Activated CD4-positive, CD25-positive, alpha-beta regulatory T cell (primary cell): ENCODE results near the gene SLC66A2.

Experiments used
- DNase-seq, 4 experiments: peaks; one replicate each; lab custom pipeline; 2025; lab: John Stamatoyannopoulos, UW

SLC66A2 gene

GRCh38 chr18:79919089-79919488, 32.4 kb downstream of the SLC66A2 start:
- no peak for DNase-seq

- no peak for DNase-seq
Measured at GRCh38 chr18:79918615-79919011, 32.8 kb downstream of the SLC66A2 start.

GRCh38 chr18:79917853-79918614, 33.4 kb downstream of the SLC66A2 start:
- DNase-seq, result no peak

GRCh38 chr18:79917169-79917852, 34.1 kb downstream of the SLC66A2 start:
- DNase-seq, result no peak

DNA sequence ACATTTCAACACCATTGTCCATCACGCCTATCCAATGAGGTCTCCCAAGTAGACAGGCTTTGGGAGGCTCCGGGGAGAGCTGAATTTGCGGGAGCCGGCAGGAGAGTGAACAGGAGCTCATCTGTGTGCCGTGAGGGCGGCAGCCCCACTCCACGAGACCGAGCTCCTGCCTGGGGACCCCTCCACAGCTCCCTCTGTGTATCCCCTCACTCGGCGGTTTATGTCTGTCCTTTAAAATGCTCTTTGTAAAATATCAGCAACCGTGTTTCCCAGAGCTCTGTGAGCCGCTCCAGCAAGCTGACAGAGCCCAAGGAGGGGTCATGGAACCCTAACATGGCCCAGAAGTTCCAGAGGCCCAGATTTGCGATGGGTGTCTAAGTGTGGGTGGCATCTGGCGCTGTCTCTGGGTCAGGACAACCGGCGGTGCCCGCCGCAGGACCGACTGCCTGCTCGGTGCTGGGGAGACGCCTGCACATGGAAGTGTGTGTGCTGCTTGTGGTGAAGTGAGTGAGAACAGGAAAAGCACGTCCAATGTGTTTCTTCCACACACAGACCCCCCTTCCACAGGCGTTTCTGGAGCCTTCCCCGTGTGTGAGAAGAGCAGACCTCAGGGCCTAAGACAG, 34.8 kb downstream of the SLC66A2 start:
- no peak for DNase-seq

GRCh38 chr18:79916128-79916494, 35.3 kb downstream of the SLC66A2 start:
- no peak for DNase-seq

DNA sequence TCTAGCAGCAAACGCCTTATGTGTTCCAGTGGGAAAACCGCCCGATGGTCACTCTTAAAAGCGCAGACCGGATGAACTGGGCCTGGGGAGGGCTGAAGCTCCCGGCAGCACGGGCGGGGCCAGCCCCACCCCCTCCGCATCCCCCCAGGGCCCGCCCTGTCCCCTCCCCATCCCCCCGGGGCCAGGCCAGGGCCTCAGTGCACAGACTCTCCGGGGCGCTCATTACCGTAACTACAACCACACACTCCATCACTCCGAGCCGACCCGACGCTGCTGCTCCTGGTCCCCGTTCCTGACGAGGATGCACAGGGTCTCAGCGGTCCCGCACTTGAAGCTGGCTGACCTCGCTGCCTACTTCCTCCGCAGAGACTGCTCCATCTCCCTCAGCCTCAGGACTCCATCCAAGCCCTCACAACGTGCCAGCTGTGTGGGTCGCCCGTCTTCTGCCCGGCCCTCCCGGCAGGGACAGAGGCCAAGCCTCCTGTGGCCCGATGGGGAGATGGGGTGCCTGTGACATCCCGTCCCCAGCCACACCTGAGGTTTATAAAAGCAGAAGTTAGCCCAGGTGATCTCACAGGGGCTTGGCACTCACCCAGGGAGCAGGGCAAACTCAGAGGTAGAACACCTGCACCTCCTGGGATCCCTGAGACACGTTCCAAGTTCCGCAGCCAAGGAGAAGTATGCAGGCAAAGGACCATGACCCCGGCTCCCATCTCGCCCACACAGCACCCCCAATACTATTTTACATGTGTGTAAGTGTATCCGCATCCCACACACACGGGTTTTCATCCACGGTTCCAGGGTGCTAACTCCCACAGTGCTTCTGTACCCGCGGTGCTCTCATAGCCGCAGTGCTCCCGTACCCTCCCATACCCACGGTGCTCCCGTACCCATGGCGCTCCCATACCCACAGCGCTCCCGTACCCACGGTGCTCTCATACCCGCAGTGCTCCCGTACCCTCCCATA, 36.0 kb downstream of the SLC66A2 start:
- DNase-seq, result no peak

- DNase-seq, result no peak
Measured at GRCh38 chr18:79914614-79915160, 36.8 kb downstream of the SLC66A2 start.

- no peak for DNase-seq
Measured at GRCh38 chr18:79912994-79913831, 38.2 kb downstream of the SLC66A2 start.

GRCh38 chr18:79912409-79912991, 39.0 kb downstream of the SLC66A2 start:
- DNase-seq, result no peak

DNA sequence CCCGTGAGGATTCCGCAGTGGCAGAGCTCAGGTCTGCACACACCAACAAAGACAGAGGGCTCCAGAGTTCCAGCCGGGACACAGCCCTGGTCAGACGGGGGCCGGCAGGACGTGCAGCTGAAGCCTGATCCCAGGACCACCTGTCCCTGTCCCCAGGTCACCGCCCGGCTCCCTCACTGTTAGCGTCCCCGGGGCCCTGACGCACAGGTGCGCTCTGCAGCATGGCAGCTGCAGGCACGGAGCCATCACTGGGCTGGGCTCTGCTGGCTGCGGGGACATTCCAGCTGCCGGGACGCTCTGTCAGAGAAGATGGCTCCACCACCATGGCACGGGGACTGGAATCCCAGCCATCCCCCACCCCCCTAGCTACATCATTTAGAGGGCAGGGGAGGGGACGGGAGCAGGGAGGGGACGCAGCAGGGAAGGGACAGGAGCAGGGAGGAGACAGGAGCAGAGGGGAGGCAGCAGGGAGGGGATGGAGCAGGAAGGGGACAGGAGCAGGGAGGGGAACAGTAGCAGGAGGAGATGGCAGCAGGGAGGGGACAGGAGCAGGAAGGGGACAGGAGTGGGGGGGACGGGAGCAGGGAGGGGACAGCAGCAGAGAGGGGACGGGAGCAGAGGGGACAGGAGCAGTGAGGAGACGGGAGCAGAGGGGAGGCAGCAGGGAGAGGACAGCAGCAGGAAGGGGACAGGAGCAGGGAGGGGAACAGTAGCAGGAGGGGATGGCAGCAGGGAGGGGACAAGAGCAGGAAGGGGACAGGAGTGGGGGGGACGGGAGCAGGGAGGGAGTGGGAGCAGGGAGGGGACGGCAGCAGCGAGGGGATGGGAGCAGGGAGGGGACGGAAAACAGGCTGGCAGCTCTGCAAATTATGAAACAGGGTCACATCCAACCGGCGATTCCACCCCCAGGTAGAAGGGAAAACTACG, 39.8 kb downstream of the SLC66A2 start:
- no peak for DNase-seq

DNA sequence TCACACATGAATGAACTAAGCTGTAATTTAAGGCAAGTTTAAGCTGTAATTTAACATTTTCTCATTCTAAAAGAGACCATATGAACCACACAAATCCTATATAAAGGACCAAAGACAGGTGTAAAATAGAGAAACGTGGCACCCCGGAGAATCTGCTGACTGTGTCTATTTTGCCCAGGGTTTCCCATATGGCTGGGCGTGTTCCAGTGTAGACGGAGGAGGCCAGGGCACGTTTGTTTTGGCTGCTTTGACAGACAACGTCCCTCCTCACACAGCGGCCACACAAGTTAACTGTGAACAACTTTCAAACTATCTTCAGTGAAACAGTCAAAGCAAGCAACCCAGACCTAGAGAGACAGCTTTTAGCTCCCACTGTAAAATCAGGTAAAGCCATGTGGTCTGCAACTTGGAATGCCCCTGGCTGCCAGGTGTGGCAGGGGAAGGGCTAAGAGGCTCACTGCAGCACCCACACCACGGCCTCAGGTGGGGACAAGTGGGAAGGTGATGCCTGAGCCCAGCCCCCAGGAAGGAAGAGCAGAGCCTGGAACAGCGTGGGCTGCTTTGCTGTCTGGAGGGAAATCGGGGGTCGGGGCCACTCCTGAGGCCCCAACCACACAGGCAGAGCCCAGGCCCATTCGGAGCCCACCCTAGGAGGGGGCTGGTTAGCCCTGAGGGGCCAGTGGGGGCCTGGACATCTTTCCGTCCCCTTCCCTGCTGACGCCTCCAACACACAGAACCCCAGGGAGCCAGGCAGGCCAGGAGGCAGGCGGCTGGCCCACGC, 40.7 kb downstream of the SLC66A2 start:
- DNase-seq, result no peak

GRCh38 chr18:79906706-79907105, 44.7 kb downstream of the SLC66A2 start:
- no peak for DNase-seq

- DNase-seq, result no peak
Measured at GRCh38 chr18:79905993-79906392, 45.5 kb downstream of the SLC66A2 start.

DNA sequence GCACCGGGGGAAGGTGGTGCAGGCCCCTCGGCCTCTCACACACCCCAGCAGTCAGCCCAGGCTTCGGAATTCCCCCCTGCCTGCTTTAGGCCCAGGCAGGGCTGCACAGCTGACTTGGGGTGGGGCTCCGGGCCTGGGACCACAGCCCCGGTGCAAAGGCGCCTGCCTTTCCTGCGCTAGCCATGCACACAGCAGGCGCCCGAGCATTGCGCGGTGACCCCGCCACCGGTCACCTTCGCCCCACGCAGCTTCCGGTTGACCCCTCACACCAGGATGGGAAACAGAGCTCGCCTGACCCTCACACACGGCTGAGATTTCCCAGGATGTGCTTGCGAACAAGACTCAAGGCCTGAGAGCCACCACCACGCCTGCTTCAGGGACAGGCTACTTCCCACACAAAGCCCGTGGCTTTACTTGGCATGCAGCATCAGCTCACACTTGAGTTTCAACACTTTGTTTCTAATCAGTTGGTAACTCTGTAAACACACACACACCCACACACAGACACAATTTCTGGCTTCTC, 46.0 kb downstream of the SLC66A2 start:
- no peak for DNase-seq

DNA sequence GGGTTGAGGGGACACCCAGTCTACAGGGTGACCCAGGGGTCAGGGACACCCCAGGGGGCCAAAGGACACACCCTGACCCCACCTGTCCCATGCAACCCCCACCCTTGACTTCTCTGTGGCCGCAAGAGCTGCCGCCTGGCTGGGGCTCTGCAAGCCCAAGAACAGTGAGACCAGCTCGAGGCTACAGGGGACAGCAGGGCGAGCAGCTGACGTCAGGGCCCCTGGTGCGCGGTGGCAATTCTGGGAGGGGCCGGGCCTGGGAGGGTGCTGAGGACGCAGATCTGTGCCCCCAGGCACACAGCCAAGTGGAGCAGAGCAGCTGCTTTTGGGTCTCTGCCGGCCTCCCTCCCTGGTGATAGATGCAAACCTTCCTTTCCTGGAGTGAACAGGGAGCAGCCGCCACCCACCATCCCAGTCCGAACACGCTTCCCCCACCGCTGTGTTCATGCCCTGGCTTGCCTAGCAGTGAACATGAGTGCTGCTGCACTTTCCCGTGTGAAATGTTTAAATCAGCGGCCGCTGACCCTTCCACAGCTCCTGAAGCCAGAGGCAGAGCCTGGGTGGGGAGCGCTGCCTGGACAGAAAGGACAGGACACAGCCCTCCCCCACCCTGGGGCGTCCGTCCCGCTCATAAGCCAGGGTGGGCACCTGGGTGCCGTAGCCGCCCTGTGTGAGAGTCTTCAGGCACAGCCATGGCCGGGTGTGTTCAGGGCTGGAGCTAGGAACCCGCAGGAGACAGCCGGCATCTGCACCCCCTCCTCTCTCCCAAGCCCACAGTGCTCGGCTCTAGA, 46.9 kb downstream of the SLC66A2 start:
- DNase-seq, result no peak

DNA sequence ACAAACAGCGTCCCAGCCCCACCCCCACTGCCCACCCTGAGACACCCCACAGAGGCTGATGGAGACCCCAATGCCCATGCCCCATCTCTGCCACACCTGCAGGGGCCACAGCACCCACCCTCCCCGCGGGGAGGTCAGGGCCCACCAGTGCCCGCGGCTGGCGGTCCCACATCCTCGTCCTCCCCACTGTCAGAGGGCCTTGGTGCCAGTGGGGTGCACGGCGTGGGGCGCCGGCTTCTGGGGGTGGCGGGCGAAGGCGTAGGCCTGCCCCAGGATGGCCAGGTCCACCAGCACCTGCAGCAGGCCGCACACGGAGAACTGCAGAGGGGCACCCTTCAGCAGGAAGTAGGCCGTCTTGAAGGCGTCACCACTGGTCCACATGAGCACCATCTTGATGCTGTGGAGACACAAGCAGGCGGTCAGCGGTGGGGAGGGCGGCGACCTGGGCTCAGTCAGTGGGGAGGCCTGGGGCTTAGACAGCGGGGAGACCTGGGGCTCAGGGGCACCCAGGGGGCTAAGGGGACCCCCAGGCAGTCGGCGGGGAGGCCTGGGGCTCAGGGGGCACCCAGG, 47.6 kb downstream of the SLC66A2 start:
- no peak for DNase-seq
